Measurements from ENCODE around the gene PRKCSH.
"Not testable (repeated sequence)": the region's sequence is repeated elsewhere in the genome, so short reads cannot be mapped to it uniquely, and the experiment has no call there.

The PRKCSH gene

GRCh38 chr19:11397089-11397610 lies 38.3 kb upstream of the PRKCSH start:
- no peak for DNase-seq (ENCODE audit: extremely low spot score)
- CTCF ChIA-PET = interaction anchor here (0.7 kb wide), 1 partner anchor 14 kb away, joined by 4 read pairs; no protein-coding TSS in a partner anchor
- TF ChIP-seq HDGF (IDR thresholded peaks at IDR 0.05; ENCODE audit: borderline replicate concordance) = no peak
- TF ChIP-seq NFRKB (IDR thresholded peaks at IDR 0.05) = no peak
- POLR2A ChIA-PET = interaction anchor here (0.6 kb wide), 1 partner anchor 14 kb away, joined by 3 read pairs; no protein-coding TSS in a partner anchor

- no peak for TF ChIP-seq HDGF (IDR thresholded peaks at IDR 0.05; ENCODE audit: borderline replicate concordance)
- TF ChIP-seq BHLHE40 (IDR thresholded peaks at IDR 0.05; ENCODE audit: borderline replicate concordance) = no peak
- no peak for TF ChIP-seq LEF1 (IDR thresholded peaks at IDR 0.05; ENCODE audit: borderline replicate concordance)
- no peak for TF ChIP-seq FOXM1 (IDR thresholded peaks at IDR 0.05; ENCODE audit: borderline replicate concordance)
- no peak for TF ChIP-seq SUZ12 (IDR thresholded peaks at IDR 0.05)
- TF ChIP-seq, protein P1, sequence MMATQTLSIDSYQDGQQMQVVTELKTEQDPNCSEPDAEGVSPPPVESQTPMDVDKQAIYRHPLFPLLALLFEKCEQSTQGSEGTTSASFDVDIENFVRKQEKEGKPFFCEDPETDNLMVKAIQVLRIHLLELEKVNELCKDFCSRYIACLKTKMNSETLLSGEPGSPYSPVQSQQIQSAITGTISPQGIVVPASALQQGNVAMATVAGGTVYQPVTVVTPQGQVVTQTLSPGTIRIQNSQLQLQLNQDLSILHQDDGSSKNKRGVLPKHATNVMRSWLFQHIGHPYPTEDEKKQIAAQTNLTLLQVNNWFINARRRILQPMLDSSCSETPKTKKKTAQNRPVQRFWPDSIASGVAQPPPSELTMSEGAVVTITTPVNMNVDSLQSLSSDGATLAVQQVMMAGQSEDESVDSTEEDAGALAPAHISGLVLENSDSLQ (IDR thresholded peaks at IDR 0.05) = no peak
- TF ChIP-seq TARDBP (IDR thresholded peaks at IDR 0.05) = no peak
- TF ChIP-seq L3MBTL2 (conservative IDR thresholded peaks at IDR 0.05) = no peak
- no peak for TF ChIP-seq CTBP1 (IDR thresholded peaks at IDR 0.05; ENCODE audit: borderline replicate concordance)
- no peak for TF ChIP-seq SP1 (IDR thresholded peaks at IDR 0.05)
- ChIA-PET POLR2A (interaction anchor here (0.8 kb wide), 1 partner anchor 9 kb away, joined by 3 read pairs; no protein-coding TSS in a partner anchor), CTCF (no interaction called here)
- DNase-seq (ENCODE audit: extremely low spot score) = no peak
Measured at GRCh38 chr19:11399667-11400066, 35.8 kb upstream of the PRKCSH start.

GRCh38 chr19:11400798-11401197 lies 34.6 kb upstream of the PRKCSH start:
- POLR2A ChIA-PET = no interaction called here
- CTCF ChIA-PET = no interaction called here
- TF ChIP-seq ELF4 (IDR thresholded peaks at IDR 0.05) = no peak
- TF ChIP-seq FOXM1 (IDR thresholded peaks at IDR 0.05; ENCODE audit: borderline replicate concordance) = no peak
- no peak for TF ChIP-seq L3MBTL2 (conservative IDR thresholded peaks at IDR 0.05)
- no peak for TF ChIP-seq CTBP1 (IDR thresholded peaks at IDR 0.05; ENCODE audit: borderline replicate concordance)
- TF ChIP-seq, protein P1 (IDR thresholded peaks at IDR 0.05) = no peak
- TF ChIP-seq ARNT (IDR thresholded peaks at IDR 0.05) = no peak
- no peak for DNase-seq (ENCODE audit: extremely low spot score)

GRCh38 chr19:11401808-11402543 lies 33.5 kb upstream of the PRKCSH start:
- POLR2A ChIA-PET = no interaction called here
- no peak for TF ChIP-seq HDGF (IDR thresholded peaks at IDR 0.05; ENCODE audit: borderline replicate concordance)
- no peak for TF ChIP-seq ARNT (IDR thresholded peaks at IDR 0.05)
- no peak for TF ChIP-seq SP1 (IDR thresholded peaks at IDR 0.05)
- no peak for TF ChIP-seq L3MBTL2 (conservative IDR thresholded peaks at IDR 0.05)
- TF ChIP-seq, protein P1 (IDR thresholded peaks at IDR 0.05) = no peak
- TF ChIP-seq SUZ12 (IDR thresholded peaks at IDR 0.05) = no peak
- DNase-seq (ENCODE audit: extremely low spot score) = no peak
- CTCF ChIA-PET = no interaction called here

- ChIA-PET CTCF (no interaction called here), POLR2A (no interaction called here)
- TF ChIP-seq L3MBTL2 (conservative IDR thresholded peaks at IDR 0.05) = no peak
- TF ChIP-seq SP1 (IDR thresholded peaks at IDR 0.05) = no peak
- DNase-seq (ENCODE audit: extremely low spot score) = no peak
Measured at GRCh38 chr19:11404588-11405222, 30.7 kb upstream of the PRKCSH start.

DNA sequence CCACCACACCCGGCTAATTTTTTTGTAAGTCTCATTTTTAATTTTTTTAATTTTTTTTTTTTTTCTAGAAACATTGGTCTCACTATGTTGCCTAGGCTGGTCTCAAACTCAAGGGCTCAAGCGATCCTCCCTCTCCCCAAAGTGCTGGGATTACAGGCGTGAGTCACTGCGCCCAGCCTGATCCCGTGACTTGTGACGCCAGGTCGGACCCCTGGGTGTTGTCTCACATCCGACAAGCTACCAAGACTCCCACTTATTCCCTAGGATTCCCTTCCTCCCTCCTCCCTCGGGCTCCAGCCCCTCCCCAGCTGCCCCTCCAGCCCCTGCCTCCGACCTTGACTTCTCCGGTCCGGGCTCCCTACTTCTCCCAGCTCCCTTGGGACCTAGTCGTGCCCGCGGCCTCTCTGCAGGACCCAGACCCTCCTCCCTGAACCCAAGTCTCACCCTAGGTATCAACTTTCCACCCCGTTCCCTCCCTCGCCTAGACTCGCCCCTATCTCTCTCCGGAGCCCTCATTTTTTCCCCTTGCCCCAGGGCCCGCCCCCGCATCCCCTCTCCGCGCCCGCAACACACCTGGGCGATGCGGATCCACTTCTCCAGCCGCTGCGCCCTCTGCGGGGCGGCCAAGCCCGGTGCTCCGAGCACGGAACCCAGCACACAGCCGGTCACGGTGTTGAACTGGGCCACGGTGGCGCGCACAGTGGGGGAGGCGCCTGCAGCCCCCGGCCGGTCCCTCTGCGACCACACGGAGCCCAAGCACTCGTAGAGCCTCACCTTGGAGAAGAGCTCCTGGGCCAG lies 29.4 kb upstream of the PRKCSH start:
- no peak for DNase-seq (ENCODE audit: extremely low spot score)

DNA sequence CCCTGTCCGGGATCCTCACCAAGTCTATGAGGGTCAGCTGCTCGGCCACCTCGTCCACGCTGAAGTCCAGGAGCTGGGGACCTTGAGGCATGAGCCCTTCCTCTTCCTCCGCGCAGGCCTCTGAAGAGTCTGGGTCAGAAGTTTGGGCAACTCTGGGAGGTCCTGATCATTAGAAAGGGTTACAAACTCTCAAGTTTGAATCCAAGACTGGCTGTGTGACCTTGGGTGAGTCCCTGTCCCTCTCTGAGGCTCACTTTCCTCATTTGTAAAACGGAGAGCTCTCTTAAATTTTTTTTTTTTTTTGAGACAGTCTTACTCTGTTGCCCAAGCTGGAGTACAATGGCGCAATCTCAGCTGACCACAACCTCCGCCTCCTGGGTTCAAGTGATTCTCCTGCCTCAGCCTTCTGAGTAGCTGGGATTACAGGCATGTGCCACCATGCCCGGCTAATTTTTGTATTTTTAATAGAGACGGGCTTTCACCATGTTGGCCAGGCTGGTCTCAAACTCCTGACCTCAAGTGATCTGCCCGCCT lies 28.7 kb upstream of the PRKCSH start:
- DNase-seq (ENCODE audit: extremely low spot score); POLR2A ChIA-PET; CTCF ChIA-PET: not testable (repeated sequence)

More for the DNA sequence above, 29.4 kb upstream of the PRKCSH start:
- TF ChIP-seq TARDBP (IDR thresholded peaks at IDR 0.05) = no peak
- TF ChIP-seq FOXK2 (IDR thresholded peaks at IDR 0.05) = no peak
- TF ChIP-seq ELF4 (IDR thresholded peaks at IDR 0.05) = no peak
- POLR2A ChIA-PET = no interaction called here
- CTCF ChIA-PET = no interaction called here

Data from HEK293T (cell line).